ENCODE measurements around the gene TECPR1. TPM values are rescaled to one million over a fixed set of nuclear protein-coding genes. Genes with fewer than 3 reads are reported as not detected.

TECPR1 gene
- total and polyA plus RNA-seq, 2 of the 8 experiments (the other 6 are each of a cell fraction or from before 2014, with no cell fraction given), result 1.3 to 11.1 TPM

GRCh38 chr7:98186452-98187137 is 65.4 kb downstream of the TECPR1 start:
- H3K79me1 ChIP-seq (ENCODE audit: low read depth, low read length), result peaks cover 2% of the 10 kb centered on the region; the same call in 1 of the 2 replicates
- POLR2A ChIA-PET (ENCODE audit: partially characterized antibody), result interaction anchor here (1.8 kb wide), 1 partner anchor 56 kb away, joined by 3 read pairs; no protein-coding TSS in a partner anchor
- no peak for FAIRE-seq
- TF ChIP-seq FOSL1 (IDR thresholded peaks at IDR 0.05; ENCODE audit: insufficient read depth, low read depth, low read length), result no peak

More at GRCh38 chr7:98186452-98187137, 65.4 kb downstream of the TECPR1 start:
- H4K8ac ChIP-seq (ENCODE audit: extremely low read depth, insufficient read depth, low read length), result no peak overlapping the region
- no peaks in the 10 kb centered on the region for H3K9me3 ChIP-seq (ENCODE audit: insufficient read depth in 2 of 2, low read depth in 1 of 2, low read length in 1 of 2)
- no peak overlapping the region for H3K4me3 ChIP-seq (ENCODE audit: extremely low read depth in 1 of 4, insufficient read depth in 2 of 4, low read depth in 3 of 4, low read length in 4 of 4)
- H3K56ac ChIP-seq (replicated peaks; ENCODE audit: insufficient read length, low read depth, low read length), result no peak overlapping the region
- 85% methylated on average over 9 of the region's 9 CpGs; no CpG with 5 or more reads in 1 of the 2 experiments for WGBS, 2 experiments (ENCODE audit: extremely low coverage in 1 of 2, insufficient coverage in 1 of 2, insufficient read length in 1 of 2, insufficient replicate concordance in 2 of 2, low coverage in 1 of 2, low lambda C conversion rate in 2 of 2, missing lambda C conversion rate in 1 of 2)
- H2BK120ac ChIP-seq (replicated peaks; ENCODE audit: low read depth, low read length), result no peak overlapping the region
- no peak overlapping the region for H2AK5ac ChIP-seq (ENCODE audit: low read depth, low read length)
- no peak overlapping the region for H2BK20ac ChIP-seq (ENCODE audit: low read length)
- CTCF ChIA-PET (ENCODE audit: partially characterized antibody), result interaction anchor here (0.9 to 2.1 kb wide), 3 partner anchors 9 to 173 kb away, joined by 4 to 11 read pairs (median 4); no protein-coding TSS in a partner anchor
- H3K27me3 ChIP-seq (replicated peaks in 1 of 4; ENCODE audit: control insufficient read depth in 3 of 4, extremely low read depth in 1 of 4, insufficient read depth in 3 of 4, low read length in 3 of 4), result no peaks in the 10 kb centered on the region
- no peak overlapping the region for H3K27ac ChIP-seq (ENCODE audit: low read depth, low read length)
- no peak overlapping the region for H3K4me2 ChIP-seq (ENCODE audit: insufficient read depth in 1 of 2, low read depth in 2 of 2, low read length in 2 of 2)
- peaks cover 0 to 4% of the 10 kb centered on the region in 2 experiments for H4K20me1 ChIP-seq (replicated peaks in 1 of 2; ENCODE audit: control insufficient read depth in 1 of 2, insufficient read depth in 2 of 2, low read length in 2 of 2)
- H3K14ac ChIP-seq (ENCODE audit: insufficient read length), result no peak overlapping the region
- H3K4me1 ChIP-seq (replicated peaks in 1 of 4; ENCODE audit: control insufficient read depth in 3 of 4, insufficient read depth in 4 of 4, low read length in 3 of 4), result peaks cover 0 to 2% (median 0%) of the 10 kb centered on the region in 4 experiments; a peak in 1 of 7 replicates
- no peak overlapping the region for H2BK15ac ChIP-seq (ENCODE audit: low read length)
- no peak overlapping the region for H2BK5ac ChIP-seq (ENCODE audit: low read depth, low read length)
- H3K9ac ChIP-seq (replicated peaks in 1 of 4; ENCODE audit: extremely low read depth in 1 of 4, low read depth in 3 of 4, low read length in 3 of 4), result no peak overlapping the region
- no peak overlapping the region for H2AFZ ChIP-seq (ENCODE audit: low read length)
- H3K23me2 ChIP-seq (ENCODE audit: low read depth, low read length), result no peaks in the 10 kb centered on the region
- H3K18ac ChIP-seq (ENCODE audit: extremely low read depth, low read length), result no peak overlapping the region
- H4K91ac ChIP-seq (replicated peaks; ENCODE audit: insufficient read length, low read length), result no peak overlapping the region
- DNase-seq (ENCODE audit: low read depth in 1 of 2, low spot score in 2 of 2), result no peak
- no peak overlapping the region for H3K23ac ChIP-seq (ENCODE audit: insufficient read length)
- H4K5ac ChIP-seq (ENCODE audit: insufficient read length, low read depth, low read length), result no peak overlapping the region
- H3K4ac ChIP-seq (replicated peaks; ENCODE audit: insufficient read length, low read depth, low read length), result no peak overlapping the region
- H3K79me2 ChIP-seq (ENCODE audit: control insufficient read depth in 1 of 2, insufficient read depth in 2 of 2, low read length in 2 of 2), result no peaks in the 10 kb centered on the region
- peaks cover 2 to 8% (median 2%) of the 10 kb centered on the region in 4 experiments; a peak in 5 of 8 replicates for H3K36me3 ChIP-seq (ENCODE audit: control insufficient read depth in 2 of 4, insufficient read depth in 4 of 4, low read length in 3 of 4)
- no peak overlapping the region for H2BK12ac ChIP-seq (ENCODE audit: low read depth, low read length)
